ENCODE results near the gene LIN7B.

Gene LIN7B

DNA sequence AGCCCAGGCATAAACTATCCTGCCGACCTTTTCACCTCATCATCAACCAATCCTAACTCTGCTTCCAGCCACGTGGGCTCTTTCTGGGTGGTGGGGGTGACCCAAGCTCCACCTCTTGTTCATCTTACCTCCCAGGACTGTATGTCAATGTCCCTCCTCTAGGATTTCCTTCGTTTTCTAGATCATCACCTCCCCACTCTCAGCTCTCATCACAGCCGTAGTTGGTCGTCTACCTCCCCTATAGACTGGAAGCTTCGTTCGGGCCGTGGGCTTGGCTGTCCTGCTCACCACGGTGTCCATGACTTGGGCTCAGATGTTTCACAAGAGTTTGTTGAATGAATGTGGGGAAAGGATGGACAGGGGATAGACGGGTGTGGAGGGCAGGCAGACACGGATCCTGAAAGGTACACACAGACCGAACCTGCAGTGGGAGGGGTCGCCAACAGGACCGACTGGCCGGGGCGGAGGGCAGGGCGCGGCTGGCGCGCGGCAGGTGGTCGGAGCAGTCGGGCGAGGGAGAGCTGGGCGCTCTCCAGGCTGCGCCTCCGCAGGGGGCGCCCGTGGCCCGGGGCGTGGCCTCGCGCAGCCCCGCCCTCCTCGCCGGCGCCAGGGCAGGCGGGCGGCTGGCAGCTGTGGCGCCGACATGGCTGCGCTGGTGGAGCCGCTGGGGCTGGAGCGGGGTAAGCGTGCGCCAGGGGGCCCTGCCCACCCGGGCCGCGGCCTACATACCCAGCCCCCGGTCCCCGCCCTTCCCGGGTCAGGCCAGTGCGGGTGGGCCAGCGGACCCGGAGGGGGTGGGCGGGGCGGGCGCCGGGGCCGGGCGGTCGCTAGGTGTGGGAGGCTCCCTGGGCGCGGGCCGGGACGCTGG, at the start of gene LIN7B (continued):
- TF ChIP-seq, protein P1, sequence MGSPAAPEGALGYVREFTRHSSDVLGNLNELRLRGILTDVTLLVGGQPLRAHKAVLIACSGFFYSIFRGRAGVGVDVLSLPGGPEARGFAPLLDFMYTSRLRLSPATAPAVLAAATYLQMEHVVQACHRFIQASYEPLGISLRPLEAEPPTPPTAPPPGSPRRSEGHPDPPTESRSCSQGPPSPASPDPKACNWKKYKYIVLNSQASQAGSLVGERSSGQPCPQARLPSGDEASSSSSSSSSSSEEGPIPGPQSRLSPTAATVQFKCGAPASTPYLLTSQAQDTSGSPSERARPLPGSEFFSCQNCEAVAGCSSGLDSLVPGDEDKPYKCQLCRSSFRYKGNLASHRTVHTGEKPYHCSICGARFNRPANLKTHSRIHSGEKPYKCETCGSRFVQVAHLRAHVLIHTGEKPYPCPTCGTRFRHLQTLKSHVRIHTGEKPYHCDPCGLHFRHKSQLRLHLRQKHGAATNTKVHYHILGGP (tag by site-specific recombination; IDR thresholded peaks at IDR 0.05), result no peak
- no peak for TF ChIP-seq ZNF350 (tag by site-specific recombination; IDR thresholded peaks at IDR 0.05)
- TF ChIP-seq ZNF621 (tag by site-specific recombination; IDR thresholded peaks at IDR 0.05), result no peak
- no peak for TF ChIP-seq ZNF274 (IDR thresholded peaks at IDR 0.05; ENCODE audit: low read length)
- TF ChIP-seq ZNF274 (tag by site-specific recombination; IDR thresholded peaks at IDR 0.05; ENCODE audit: borderline replicate concordance), result no peak
- TF ChIP-seq ZEB2 (tag by site-specific recombination; IDR thresholded peaks at IDR 0.05), result peak; percentile 62
- TF ChIP-seq, protein P2, sequence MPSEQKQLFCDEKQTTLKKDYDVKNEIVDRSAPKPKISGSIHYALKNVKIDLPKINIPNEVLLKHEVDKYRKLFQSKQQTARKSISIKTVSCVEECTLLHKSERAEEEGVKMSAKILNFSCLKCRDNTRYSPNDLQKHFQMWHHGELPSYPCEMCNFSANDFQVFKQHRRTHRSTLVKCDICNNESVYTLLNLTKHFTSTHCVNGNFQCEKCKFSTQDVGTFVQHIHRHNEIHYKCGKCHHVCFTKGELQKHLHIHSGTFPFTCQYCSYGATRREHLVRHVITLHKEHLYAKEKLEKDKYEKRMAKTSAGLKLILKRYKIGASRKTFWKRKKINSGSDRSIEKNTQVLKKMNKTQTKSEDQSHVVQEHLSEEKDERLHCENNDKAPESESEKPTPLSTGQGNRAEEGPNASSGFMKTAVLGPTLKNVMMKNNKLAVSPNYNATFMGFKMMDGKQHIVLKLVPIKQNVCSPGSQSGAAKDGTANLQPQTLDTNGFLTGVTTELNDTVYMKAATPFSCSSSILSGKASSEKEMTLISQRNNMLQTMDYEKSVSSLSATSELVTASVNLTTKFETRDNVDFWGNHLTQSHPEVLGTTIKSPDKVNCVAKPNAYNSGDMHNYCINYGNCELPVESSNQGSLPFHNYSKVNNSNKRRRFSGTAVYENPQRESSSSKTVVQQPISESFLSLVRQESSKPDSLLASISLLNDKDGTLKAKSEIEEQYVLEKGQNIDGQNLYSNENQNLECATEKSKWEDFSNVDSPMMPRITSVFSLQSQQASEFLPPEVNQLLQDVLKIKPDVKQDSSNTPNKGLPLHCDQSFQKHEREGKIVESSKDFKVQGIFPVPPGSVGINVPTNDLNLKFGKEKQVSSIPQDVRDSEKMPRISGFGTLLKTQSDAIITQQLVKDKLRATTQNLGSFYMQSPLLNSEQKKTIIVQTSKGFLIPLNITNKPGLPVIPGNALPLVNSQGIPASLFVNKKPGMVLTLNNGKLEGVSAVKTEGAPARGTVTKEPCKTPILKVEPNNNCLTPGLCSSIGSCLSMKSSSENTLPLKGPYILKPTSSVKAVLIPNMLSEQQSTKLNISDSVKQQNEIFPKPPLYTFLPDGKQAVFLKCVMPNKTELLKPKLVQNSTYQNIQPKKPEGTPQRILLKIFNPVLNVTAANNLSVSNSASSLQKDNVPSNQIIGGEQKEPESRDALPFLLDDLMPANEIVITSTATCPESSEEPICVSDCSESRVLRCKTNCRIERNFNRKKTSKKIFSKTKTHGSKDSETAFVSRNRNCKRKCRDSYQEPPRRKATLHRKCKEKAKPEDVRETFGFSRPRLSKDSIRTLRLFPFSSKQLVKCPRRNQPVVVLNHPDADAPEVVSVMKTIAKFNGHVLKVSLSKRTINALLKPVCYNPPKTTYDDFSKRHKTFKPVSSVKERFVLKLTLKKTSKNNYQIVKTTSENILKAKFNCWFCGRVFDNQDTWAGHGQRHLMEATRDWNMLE (tag by site-specific recombination; conservative IDR thresholded peaks at IDR 0.05; ENCODE audit: low read depth), result no peak
- TF ChIP-seq ZNF571 (tag by site-specific recombination; IDR thresholded peaks at IDR 0.05), result no peak
- 0 out of 2 replicates have a peak, but pooled peaks have one; percentile 44 for TF ChIP-seq SCRT1 (tag by site-specific recombination; IDR thresholded peaks at IDR 0.05; ENCODE audit: borderline replicate concordance)
- TF ChIP-seq, protein P3, sequence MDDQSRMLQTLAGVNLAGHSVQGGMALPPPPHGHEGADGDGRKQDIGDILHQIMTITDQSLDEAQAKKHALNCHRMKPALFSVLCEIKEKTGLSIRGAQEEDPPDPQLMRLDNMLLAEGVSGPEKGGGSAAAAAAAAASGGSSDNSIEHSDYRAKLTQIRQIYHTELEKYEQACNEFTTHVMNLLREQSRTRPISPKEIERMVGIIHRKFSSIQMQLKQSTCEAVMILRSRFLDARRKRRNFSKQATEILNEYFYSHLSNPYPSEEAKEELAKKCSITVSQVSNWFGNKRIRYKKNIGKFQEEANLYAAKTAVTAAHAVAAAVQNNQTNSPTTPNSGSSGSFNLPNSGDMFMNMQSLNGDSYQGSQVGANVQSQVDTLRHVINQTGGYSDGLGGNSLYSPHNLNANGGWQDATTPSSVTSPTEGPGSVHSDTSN (CRISPR knock-in tag; IDR thresholded peaks at IDR 0.05), result peak; percentile 57; the same call in 1 of the 2 replicates
- TF ChIP-seq MZF1 (tag by site-specific recombination; IDR thresholded peaks at IDR 0.05; ENCODE audit: borderline replicate concordance), result no peak
- no peak for TF ChIP-seq ZNF174 (tag by site-specific recombination; IDR thresholded peaks at IDR 0.05)
- TF ChIP-seq ZBTB7A (tag by site-specific recombination; IDR thresholded peaks at IDR 0.05; ENCODE audit: low read depth), result no peak
- TF ChIP-seq ZNF112 (tag by site-specific recombination; IDR thresholded peaks at IDR 0.05), result no peak
- TF ChIP-seq, protein P4, sequence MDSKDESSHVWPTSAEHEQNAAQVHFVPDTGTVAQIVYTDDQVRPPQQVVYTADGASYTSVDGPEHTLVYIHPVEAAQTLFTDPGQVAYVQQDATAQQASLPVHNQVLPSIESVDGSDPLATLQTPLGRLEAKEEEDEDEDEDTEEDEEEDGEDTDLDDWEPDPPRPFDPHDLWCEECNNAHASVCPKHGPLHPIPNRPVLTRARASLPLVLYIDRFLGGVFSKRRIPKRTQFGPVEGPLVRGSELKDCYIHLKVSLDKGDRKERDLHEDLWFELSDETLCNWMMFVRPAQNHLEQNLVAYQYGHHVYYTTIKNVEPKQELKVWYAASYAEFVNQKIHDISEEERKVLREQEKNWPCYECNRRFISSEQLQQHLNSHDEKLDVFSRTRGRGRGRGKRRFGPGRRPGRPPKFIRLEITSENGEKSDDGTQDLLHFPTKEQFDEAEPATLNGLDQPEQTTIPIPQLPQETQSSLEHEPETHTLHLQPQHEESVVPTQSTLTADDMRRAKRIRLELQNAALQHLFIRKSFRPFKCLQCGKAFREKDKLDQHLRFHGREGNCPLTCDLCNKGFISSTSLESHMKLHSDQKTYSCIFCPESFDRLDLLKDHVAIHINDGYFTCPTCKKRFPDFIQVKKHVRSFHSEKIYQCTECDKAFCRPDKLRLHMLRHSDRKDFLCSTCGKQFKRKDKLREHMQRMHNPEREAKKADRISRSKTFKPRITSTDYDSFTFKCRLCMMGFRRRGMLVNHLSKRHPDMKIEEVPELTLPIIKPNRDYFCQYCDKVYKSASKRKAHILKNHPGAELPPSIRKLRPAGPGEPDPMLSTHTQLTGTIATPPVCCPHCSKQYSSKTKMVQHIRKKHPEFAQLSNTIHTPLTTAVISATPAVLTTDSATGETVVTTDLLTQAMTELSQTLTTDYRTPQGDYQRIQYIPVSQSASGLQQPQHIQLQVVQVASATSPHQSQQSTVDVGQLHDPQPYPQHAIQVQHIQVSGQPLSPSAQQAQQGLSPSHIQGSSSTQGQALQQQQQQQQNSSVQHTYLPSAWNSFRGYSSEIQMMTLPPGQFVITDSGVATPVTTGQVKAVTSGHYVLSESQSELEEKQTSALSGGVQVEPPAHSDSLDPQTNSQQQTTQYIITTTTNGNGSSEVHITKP (tag by site-specific recombination; IDR thresholded peaks at IDR 0.05), result peak; percentile 43; the same call in 1 of the 2 replicates
- TF ChIP-seq, protein P5, sequence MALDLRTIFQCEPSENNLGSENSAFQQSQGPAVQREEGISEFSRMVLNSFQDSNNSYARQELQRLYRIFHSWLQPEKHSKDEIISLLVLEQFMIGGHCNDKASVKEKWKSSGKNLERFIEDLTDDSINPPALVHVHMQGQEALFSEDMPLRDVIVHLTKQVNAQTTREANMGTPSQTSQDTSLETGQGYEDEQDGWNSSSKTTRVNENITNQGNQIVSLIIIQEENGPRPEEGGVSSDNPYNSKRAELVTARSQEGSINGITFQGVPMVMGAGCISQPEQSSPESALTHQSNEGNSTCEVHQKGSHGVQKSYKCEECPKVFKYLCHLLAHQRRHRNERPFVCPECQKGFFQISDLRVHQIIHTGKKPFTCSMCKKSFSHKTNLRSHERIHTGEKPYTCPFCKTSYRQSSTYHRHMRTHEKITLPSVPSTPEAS (tag by site-specific recombination; IDR thresholded peaks at IDR 0.05), result no peak
- no peak for TF ChIP-seq ZNF280C (tag by site-specific recombination; IDR thresholded peaks at IDR 0.05)
- TF ChIP-seq ZSCAN5A (tag by site-specific recombination; IDR thresholded peaks at IDR 0.05), result no peak
- no peak for TF ChIP-seq ZNF555 (tag by site-specific recombination; conservative IDR thresholded peaks at IDR 0.05)
- no peak for TF ChIP-seq ZNF837 (tag by site-specific recombination; IDR thresholded peaks at IDR 0.05)

All from HEK293 (cell line).